ENCODE results near the gene ADIPOR2. TPM values are rescaled to one million over a fixed set of nuclear protein-coding genes. Genes with fewer than 3 reads are reported as not detected.

ADIPOR2 gene
- total RNA-seq, 1 experiment from 2014 or later, result 84.0 TPM

DNA sequence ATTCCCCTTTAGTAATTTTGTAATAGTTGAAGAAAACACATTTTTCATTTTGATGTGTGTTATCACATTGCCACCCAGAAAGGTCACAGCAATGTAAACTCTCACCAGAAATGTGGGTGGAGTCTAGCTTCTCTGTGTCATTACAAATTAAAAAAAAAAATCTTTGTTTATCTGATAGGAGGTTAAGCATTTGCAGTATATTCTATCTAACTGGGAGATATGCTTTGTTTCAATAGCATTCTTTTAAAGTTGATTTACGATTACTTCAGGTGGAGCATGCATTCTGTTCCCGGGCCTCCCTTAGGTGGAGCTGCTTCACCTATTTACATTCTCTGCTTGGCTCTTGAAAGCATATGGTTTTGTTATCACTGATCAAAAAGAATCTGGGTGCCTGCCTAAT is 7.8 kb downstream of the ADIPOR2 start:
- no peaks in the 10 kb centered on the region for H3K36me3 ChIP-seq (ENCODE audit: insufficient read depth, low read length, poor library complexity, severe bottlenecking)
- POLR2A ChIA-PET (ENCODE audit: low non-redundant PET), result no interaction called here
- DNase-seq (ENCODE audit: low spot score), result no peak
- intact Hi-C loops (cut with micrococcal nuclease; ENCODE audit: unreplicated experiment), result no loop called here
- no peak for TF ChIP-seq EZH2 (IDR thresholded peaks at IDR 0.05; ENCODE audit: borderline replicate concordance, low read depth, low read length, poor library complexity, severe bottlenecking)
- H3K4me1 ChIP-seq (ENCODE audit: insufficient read depth, low read length, poor library complexity, severe bottlenecking), result peaks cover 10% of the 10 kb centered on the region
- CTCF ChIA-PET, result no interaction called here
- no TSS peak for BruUV-seq (replicated peaks)
- H3K4me3 ChIP-seq (ENCODE audit: low read depth, low read length, poor library complexity, severe bottlenecking), result no peak overlapping the region
- no peaks in the 10 kb centered on the region for H3K27me3 ChIP-seq (replicated peaks; ENCODE audit: insufficient read depth, low read depth, low read length, poor library complexity)
- no peak overlapping the region for H3K27ac ChIP-seq (ENCODE audit: low read depth, low read length, poor library complexity, severe bottlenecking)
- H3K9me3 ChIP-seq (ENCODE audit: low read depth, low read length, poor library complexity, severe bottlenecking), result no peaks in the 10 kb centered on the region

- Histone ChIP-seq H3K4me3 (ENCODE audit: low read depth, low read length, poor library complexity, severe bottlenecking) (no peak overlapping the region), H3K4me1 (ENCODE audit: insufficient read depth, low read length, poor library complexity, severe bottlenecking) (peaks cover 17% of the 10 kb centered on the region), H3K9me3 (ENCODE audit: low read depth, low read length, poor library complexity, severe bottlenecking) (no peaks in the 10 kb centered on the region), H3K27me3 (replicated peaks; ENCODE audit: insufficient read depth, low read depth, low read length, poor library complexity) (no peaks in the 10 kb centered on the region), H3K27ac (ENCODE audit: low read depth, low read length, poor library complexity, severe bottlenecking) (no peak overlapping the region), H3K36me3 (ENCODE audit: insufficient read depth, low read length, poor library complexity, severe bottlenecking) (no peaks in the 10 kb centered on the region)
- DNase-seq (ENCODE audit: low spot score), result no peak
- TF ChIP-seq CTCF (conservative IDR thresholded peaks at IDR 0.05; ENCODE audit: low read depth, low read length) (no peak), EZH2 (IDR thresholded peaks at IDR 0.05; ENCODE audit: borderline replicate concordance, low read depth, low read length, poor library complexity, severe bottlenecking) (no peak)
- BruUV-seq (replicated peaks), result no TSS peak
- ChIA-PET POLR2A (ENCODE audit: low non-redundant PET) (no interaction called here), CTCF (no interaction called here)
- intact Hi-C loops (cut with micrococcal nuclease; ENCODE audit: unreplicated experiment), result no loop called here
Measured at GRCh38 chr12:1702713-1703112, 11.8 kb downstream of the ADIPOR2 start.

- CTCF ChIA-PET, result no interaction called here
- Histone ChIP-seq H3K27me3 (replicated peaks; ENCODE audit: insufficient read depth, low read depth, low read length, poor library complexity) (no peaks in the 10 kb centered on the region), H3K4me1 (ENCODE audit: insufficient read depth, low read length, poor library complexity, severe bottlenecking) (peaks cover 17% of the 10 kb centered on the region), H3K27ac (ENCODE audit: low read depth, low read length, poor library complexity, severe bottlenecking) (peak overlapping the region; percentile 24), H3K4me3 (ENCODE audit: low read depth, low read length, poor library complexity, severe bottlenecking) (no peak overlapping the region), H3K9me3 (ENCODE audit: low read depth, low read length, poor library complexity, severe bottlenecking) (no peaks in the 10 kb centered on the region), H3K36me3 (ENCODE audit: insufficient read depth, low read length, poor library complexity, severe bottlenecking) (no peaks in the 10 kb centered on the region)
- peak; percentile 33 for DNase-seq (ENCODE audit: low spot score)
- intact Hi-C loops (cut with micrococcal nuclease; ENCODE audit: unreplicated experiment), result no loop called here
- BruUV-seq (replicated peaks), result no TSS peak
- POLR2A ChIA-PET (ENCODE audit: low non-redundant PET), result no interaction called here
- no peak for TF ChIP-seq EZH2 (IDR thresholded peaks at IDR 0.05; ENCODE audit: borderline replicate concordance, low read depth, low read length, poor library complexity, severe bottlenecking)
- no peak for TF ChIP-seq CTCF (conservative IDR thresholded peaks at IDR 0.05; ENCODE audit: low read depth, low read length)
Measured at GRCh38 chr12:1703771-1704722, 13.2 kb downstream of the ADIPOR2 start.

Measured in A673 (cell line).